HCT116 (cell line): Measurements from ENCODE around the gene TOP2B. TPM values are rescaled to one million over a fixed set of nuclear protein-coding genes. Genes with fewer than 3 reads are reported as not detected.

Experiments
- ATAC-seq: fragments of 200-7000 bp; cut with Tn5 transposase; 2 replicates; pipeline ENCODE4 v1.9.1; 2020; ENCODE audit warnings: mild to moderate bottlenecking, moderate library complexity
- BruUV-seq: library from RNA; stranded (reverse); fragments of 400-500 nt; replicated peaks from 2 replicates; lab custom pipeline; 2021; lab: Mats Ljungman, UMichigan
- CTCF ChIA-PET: fragments of 300-600 bp; sonication (Branson Sonifier 250); formaldehyde crosslinking; loops from one replicate; lab custom pipeline; 2021; ENCODE audit warnings: antibody characterized with exemption; lab: Charles Lee
- POLR2A ChIA-PET: fragments of 300-600, 350-600 bp; sonication (Branson Sonifier 250); formaldehyde crosslinking; loops from one replicate; lab custom pipeline; 2021; ENCODE audit warnings: antibody characterized with exemption; lab: Charles Lee
- RAD21 ChIA-PET, 2 experiments: fragments of 300-600 bp; sonication (Branson Sonifier 250); formaldehyde crosslinking; loops; one replicate each; lab custom pipeline; 2023; ENCODE audit warnings: low total read pairs in 2 of 2; ENCODE audit not compliant: uncharacterized antibody in 2 of 2, unreplicated experiment in 2 of 2, low non-redundant PET in 1 of 2; lab: Charles Lee
- DNase-seq: peaks from one replicate; pipeline ENCODE4 v3.0.0-alpha.2; 2010; ENCODE audit warnings: low read depth, low spot score
- H2AFZ ChIP-seq: fragments of 200-600 bp; shearing (Covaris generic), sonication (generic); 2 replicates; pipeline ENCODE4 v1.6.1; 2017; ENCODE audit warnings: low read depth, mixed run types, mixed read lengths, antibody characterized with exemption, low read length; ENCODE audit not compliant: poor library complexity, severe bottlenecking
- H3K27ac ChIP-seq: 2 replicates; pipeline ENCODE4 v1.5.1; 2012; ENCODE audit warnings: low read depth, low read length
- H3K27me3 ChIP-seq: fragments of 200-600 bp; sonication (generic); 2 replicates; pipeline ENCODE4 v1.6.1; 2016; ENCODE audit warnings: mixed run types, low read length, mixed read lengths; ENCODE audit not compliant: insufficient read depth
- H3K36me3 ChIP-seq, 2 experiments: fragments of 200-500 bp in 1 of 2; fragments of 200-600 bp in 1 of 2; sonication (Bioruptor generic) in 1 of 2; sonication (generic) in 1 of 2; 2 replicates each; pipeline versions ENCODE4 v1.5.1 to v1.6.1; 2014 to 2016; ENCODE audit warnings: low read length in 2 of 2, inconsistent platforms in 1 of 2, mixed read lengths in 1 of 2, mixed run types in 1 of 2; ENCODE audit not compliant: insufficient read depth in 2 of 2, control insufficient read depth in 1 of 2
- H3K4me1 ChIP-seq, 2 experiments: fragments of 200-600 bp in 1 of 2; sonication (generic) in 1 of 2; 2 replicates each; pipeline versions ENCODE4 v1.5.1 to v1.6.1; 2012 to 2017; ENCODE audit warnings: low read length in 2 of 2, inconsistent platforms in 1 of 2, mild to moderate bottlenecking in 1 of 2, mixed read lengths in 1 of 2, mixed run types in 1 of 2, moderate library complexity in 1 of 2; ENCODE audit not compliant: insufficient read depth in 2 of 2, control insufficient read depth in 1 of 2
- H3K4me2 ChIP-seq: fragments of 200-600 bp; sonication (generic); 2 replicates; pipeline ENCODE4 v1.6.1; 2017; ENCODE audit warnings: mixed run types, low read length, mixed read lengths
- H3K4me3 ChIP-seq, 2 experiments: fragments of 200-600 bp in 1 of 2; sonication (generic) in 1 of 2; replicated peaks in 1 of 2; 2 replicates each; pipeline ENCODE4 v1.5.1; 2011 to 2016; ENCODE audit warnings: low read length in 2 of 2, control low read depth in 1 of 2, low read depth in 1 of 2, mild to moderate bottlenecking in 1 of 2, mixed read lengths in 1 of 2, mixed run types in 1 of 2
- H3K79me2 ChIP-seq: fragments of 200-600 bp; sonication (generic); 2 replicates; pipeline ENCODE4 v1.6.1; 2017; ENCODE audit warnings: mild to moderate bottlenecking, mixed run types, low read length, moderate library complexity, mixed read lengths; ENCODE audit not compliant: insufficient read depth
- H3K9ac ChIP-seq: fragments of 200-600 bp; sonication (generic); 2 replicates; pipeline ENCODE4 v1.6.1; 2016; ENCODE audit warnings: low read length, mixed read lengths
- H3K9me2 ChIP-seq: fragments of 200-600 bp; sonication (generic), shearing (Covaris generic); 2 replicates; pipeline ENCODE4 v1.6.1; 2017; ENCODE audit warnings: mixed run types, mild to moderate bottlenecking, moderate library complexity; ENCODE audit not compliant: insufficient read depth
- H3K9me3 ChIP-seq, 2 experiments: fragments of 200-500 bp in 1 of 2; fragments of 200-600 bp in 1 of 2; sonication (Bioruptor generic) in 1 of 2; sonication (generic) in 1 of 2; 2 replicates each; pipeline ENCODE4 v1.6.1; 2014 to 2017; ENCODE audit warnings: low read length in 2 of 2, mixed read lengths in 2 of 2, inconsistent platforms in 1 of 2, low read depth in 1 of 2, mild to moderate bottlenecking in 1 of 2, mixed run types in 1 of 2, moderate library complexity in 1 of 2; ENCODE audit not compliant: control insufficient read depth in 1 of 2, insufficient read depth in 1 of 2
- H4K20me1 ChIP-seq: fragments of 200-600 bp; sonication (generic), shearing (Covaris generic); 2 replicates; pipeline ENCODE4 v1.6.1; 2017; ENCODE audit warnings: mixed run types, mild to moderate bottlenecking, moderate library complexity; ENCODE audit not compliant: insufficient read depth
- CEBPB ChIP-seq: IDR thresholded peaks from 2 replicates; pipeline ENCODE4 v1.6.1; 2012; ENCODE audit warnings: low read depth
- EGR1 ChIP-seq: IDR thresholded peaks from 2 replicates; pipeline ENCODE4 v1.6.1; 2012; ENCODE audit warnings: low read depth
- JUND ChIP-seq: IDR thresholded peaks from 2 replicates; pipeline ENCODE4 v1.6.1; 2012
- POLR2A ChIP-seq: IDR thresholded peaks from 2 replicates; pipeline ENCODE4 v1.7.0; 2011; ENCODE audit warnings: borderline replicate concordance; ENCODE audit not compliant: insufficient read depth, insufficient read length; ENCODE audit errors: extremely low read depth
- POLR2AphosphoS5 ChIP-seq: IDR thresholded peaks from 2 replicates; pipeline ENCODE4 v1.6.1; 2011; ENCODE audit warnings: mild to moderate bottlenecking, low read depth, low read length, moderate library complexity
- RAD21 ChIP-seq: IDR thresholded peaks from 2 replicates; pipeline ENCODE4 v1.6.1; 2012; ENCODE audit warnings: low read depth, mild to moderate bottlenecking
- SP1 ChIP-seq: IDR thresholded peaks from 2 replicates; pipeline ENCODE4 v1.6.1; 2012; ENCODE audit warnings: low read depth
- TCF7L2 ChIP-seq: IDR thresholded peaks from 2 replicates; pipeline ENCODE4 v1.7.0; 2011; ENCODE audit warnings: borderline replicate concordance, inconsistent platforms; ENCODE audit not compliant: insufficient read depth, insufficient read length; ENCODE audit errors: extremely low read depth
- ZFX ChIP-seq: fragments of 450-650 bp; IDR thresholded peaks from 2 replicates; pipeline ENCODE4 v1.6.1; 2017
- ZNF274 ChIP-seq: fragments of 200-500 bp; sonication (Bioruptor generic); IDR thresholded peaks from 2 replicates; pipeline ENCODE4 v1.6.1; 2014; ENCODE audit warnings: mild to moderate bottlenecking, low read depth, low read length, inconsistent platforms
- intact Hi-C: fragments of 100-400 bp; cut with micrococcal nuclease; formaldehyde crosslinking; loops from 2 replicates; pipeline ENCODE4 v1.10.0; 2022
- total RNA-seq: library from RNA; stranded (reverse); gene quantifications from one replicate; pipeline ENCODE4 v1.2.1, GENCODE V29; 2021; ENCODE audit not compliant: unreplicated experiment
- TF ChIP-seq, protein P1 (sequence below): IDR thresholded peaks from 2 replicates; pipeline ENCODE4 v1.6.1; 2012
- TF ChIP-seq, protein P2 (sequence below): IDR thresholded peaks from 2 replicates; pipeline ENCODE4 v1.6.1; 2012; ENCODE audit warnings: low read depth

Gene TOP2B
- total RNA-seq, 1 experiment from 2014 or later: 101 TPM

DNA sequence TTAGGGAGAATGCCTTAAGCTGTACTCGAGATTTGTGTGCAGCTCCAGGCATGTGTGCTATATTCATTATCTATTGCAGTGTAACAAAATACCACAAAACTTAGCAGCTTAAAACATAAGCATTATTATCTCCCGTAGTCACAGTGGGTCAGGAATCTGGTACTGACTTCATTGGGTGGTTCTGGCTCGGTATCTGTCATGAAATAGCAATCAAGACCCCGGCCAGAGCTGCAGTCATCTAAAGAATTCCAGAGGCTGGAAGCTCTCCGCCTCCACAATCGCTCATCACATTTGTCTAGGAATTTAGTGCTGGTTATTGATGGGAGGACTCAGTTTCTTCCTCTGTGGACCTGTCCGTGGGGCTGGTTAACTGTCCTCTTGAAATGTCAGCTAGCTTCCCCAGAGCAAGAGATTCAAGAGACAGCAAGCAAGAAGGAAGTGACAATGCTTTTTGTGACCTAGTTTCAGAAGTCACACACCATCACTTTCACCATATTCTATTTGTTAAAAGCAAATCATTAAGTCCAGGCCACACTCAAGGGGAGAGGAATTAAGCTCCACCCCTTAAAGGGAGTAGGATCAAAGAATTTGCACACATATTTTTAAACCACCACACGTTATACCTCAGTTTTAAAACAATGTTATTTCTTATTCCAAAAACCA lies 76.1 kb downstream of the TOP2B start (continued):
- TF ChIP-seq, protein P1, sequence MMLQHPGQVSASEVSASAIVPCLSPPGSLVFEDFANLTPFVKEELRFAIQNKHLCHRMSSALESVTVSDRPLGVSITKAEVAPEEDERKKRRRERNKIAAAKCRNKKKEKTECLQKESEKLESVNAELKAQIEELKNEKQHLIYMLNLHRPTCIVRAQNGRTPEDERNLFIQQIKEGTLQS: no peak
- TF ChIP-seq JUND (no peak), ZFX (no peak), RAD21 (no peak)

DNA sequence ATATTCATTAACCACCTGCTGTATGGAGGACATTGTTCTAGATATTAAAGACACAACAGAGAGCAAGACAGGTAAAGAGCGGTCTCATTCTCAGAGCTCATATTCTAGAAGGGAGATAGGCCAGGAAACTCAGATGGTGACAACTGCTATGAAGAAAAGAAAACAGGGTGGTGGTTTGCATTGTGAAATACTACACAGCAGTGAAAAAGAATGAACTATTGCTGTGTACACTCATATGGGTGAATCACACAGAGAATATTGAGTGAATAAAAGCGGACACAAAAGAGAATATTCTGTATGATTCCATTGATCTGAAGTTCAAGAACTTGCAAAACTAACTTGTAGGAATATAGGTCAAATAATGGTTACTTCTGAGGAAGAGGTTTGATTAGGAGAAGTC lies 76.7 kb downstream of the TOP2B start:
- Histone ChIP-seq H3K27me3 (no peaks in the 10 kb centered on the region), H2AFZ (no peak overlapping the region), H3K9ac (no peak overlapping the region), H3K4me1 (peaks cover 7 to 9% of the 10 kb centered on the region in 2 experiments; a peak in 2 of 4 replicates), H3K27ac (no peak overlapping the region), H3K4me3 (no peak overlapping the region), H3K4me2 (no peak overlapping the region), H4K20me1 (no peaks in the 10 kb centered on the region), H3K79me2 (no peaks in the 10 kb centered on the region), H3K9me2 (no peaks in the 10 kb centered on the region), H3K36me3 (no peaks in the 10 kb centered on the region), H3K9me3 (no peaks in the 10 kb centered on the region)
- ChIA-PET RAD21 (no interaction called here), CTCF (no interaction called here), POLR2A (no interaction called here)
- no peak for DNase-seq
- no peak for ATAC-seq
- BruUV-seq: no TSS peak
- TF ChIP-seq CEBPB: no peak
- TF ChIP-seq ZFX: no peak
- no peak for TF ChIP-seq SP1
- TF ChIP-seq, protein P2, sequence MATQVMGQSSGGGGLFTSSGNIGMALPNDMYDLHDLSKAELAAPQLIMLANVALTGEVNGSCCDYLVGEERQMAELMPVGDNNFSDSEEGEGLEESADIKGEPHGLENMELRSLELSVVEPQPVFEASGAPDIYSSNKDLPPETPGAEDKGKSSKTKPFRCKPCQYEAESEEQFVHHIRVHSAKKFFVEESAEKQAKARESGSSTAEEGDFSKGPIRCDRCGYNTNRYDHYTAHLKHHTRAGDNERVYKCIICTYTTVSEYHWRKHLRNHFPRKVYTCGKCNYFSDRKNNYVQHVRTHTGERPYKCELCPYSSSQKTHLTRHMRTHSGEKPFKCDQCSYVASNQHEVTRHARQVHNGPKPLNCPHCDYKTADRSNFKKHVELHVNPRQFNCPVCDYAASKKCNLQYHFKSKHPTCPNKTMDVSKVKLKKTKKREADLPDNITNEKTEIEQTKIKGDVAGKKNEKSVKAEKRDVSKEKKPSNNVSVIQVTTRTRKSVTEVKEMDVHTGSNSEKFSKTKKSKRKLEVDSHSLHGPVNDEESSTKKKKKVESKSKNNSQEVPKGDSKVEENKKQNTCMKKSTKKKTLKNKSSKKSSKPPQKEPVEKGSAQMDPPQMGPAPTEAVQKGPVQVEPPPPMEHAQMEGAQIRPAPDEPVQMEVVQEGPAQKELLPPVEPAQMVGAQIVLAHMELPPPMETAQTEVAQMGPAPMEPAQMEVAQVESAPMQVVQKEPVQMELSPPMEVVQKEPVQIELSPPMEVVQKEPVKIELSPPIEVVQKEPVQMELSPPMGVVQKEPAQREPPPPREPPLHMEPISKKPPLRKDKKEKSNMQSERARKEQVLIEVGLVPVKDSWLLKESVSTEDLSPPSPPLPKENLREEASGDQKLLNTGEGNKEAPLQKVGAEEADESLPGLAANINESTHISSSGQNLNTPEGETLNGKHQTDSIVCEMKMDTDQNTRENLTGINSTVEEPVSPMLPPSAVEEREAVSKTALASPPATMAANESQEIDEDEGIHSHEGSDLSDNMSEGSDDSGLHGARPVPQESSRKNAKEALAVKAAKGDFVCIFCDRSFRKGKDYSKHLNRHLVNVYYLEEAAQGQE: no peak
- TF ChIP-seq EGR1: no peak
- no peak for TF ChIP-seq POLR2AphosphoS5
- TF ChIP-seq POLR2A: no peak
- no peak for TF ChIP-seq JUND
- no peak for TF ChIP-seq TCF7L2
- no peak for TF ChIP-seq ZNF274
- intact Hi-C loops: no loop called here
